Germinal center (tissue), 1 donor: ENCODE results near the gene NLRC5.
"Not testable (repeated sequence)": the region's sequence is repeated elsewhere in the genome, so short reads cannot be mapped to it uniquely, and the experiment has no call there.

ENCODE experiments used
- DNase-seq: peaks from one replicate; pipeline ENCODE4 v3.0.0; 2012; ENCODE audit warnings: mixed read lengths, low spot score

The NLRC5 gene

GRCh38 chr16:57107321-57107922, 118.1 kb downstream of the NLRC5 start:
- DNase-seq = no peak

GRCh38 chr16:57108432-57108831, 119.1 kb downstream of the NLRC5 start:
- DNase-seq = no peak

GRCh38 chr16:57109259-57110105, 120.1 kb downstream of the NLRC5 start:
- not testable (repeated sequence) for DNase-seq

GRCh38 chr16:57110937-57111336, 121.6 kb downstream of the NLRC5 start:
- DNase-seq = no peak

GRCh38 chr16:57111420-57111819, 122.1 kb downstream of the NLRC5 start:
- DNase-seq = no peak

GRCh38 chr16:57112403-57113041, 123.2 kb downstream of the NLRC5 start:
- no peak for DNase-seq

GRCh38 chr16:57113042-57113453, 123.7 kb downstream of the NLRC5 start:
- no peak for DNase-seq

- DNase-seq = no peak
Observed at GRCh38 chr16:57113664-57114063, 124.3 kb downstream of the NLRC5 start.

GRCh38 chr16:57115168-57115513, 125.8 kb downstream of the NLRC5 start:
- DNase-seq = no peak

GRCh38 chr16:57115514-57116182, 126.3 kb downstream of the NLRC5 start:
- DNase-seq = no peak

- no peak for DNase-seq
Observed at GRCh38 chr16:57118461-57119084, 129.2 kb downstream of the NLRC5 start.

- no peak for DNase-seq
Observed at GRCh38 chr16:57123216-57123973, 134.0 kb downstream of the NLRC5 start.

GRCh38 chr16:57123974-57124674, 134.8 kb downstream of the NLRC5 start:
- DNase-seq = no peak

- no peak for DNase-seq
Observed at GRCh38 chr16:57125376-57125775, 136.0 kb downstream of the NLRC5 start.

- DNase-seq = no peak
Observed at GRCh38 chr16:57125969-57126368, 136.6 kb downstream of the NLRC5 start.

GRCh38 chr16:57126411-57126810, 137.1 kb downstream of the NLRC5 start:
- no peak for DNase-seq

- DNase-seq = no peak
Observed at GRCh38 chr16:57127037-57127763, 137.8 kb downstream of the NLRC5 start.

- DNase-seq = no peak
Observed at GRCh38 chr16:57127836-57128235, 138.5 kb downstream of the NLRC5 start.

- DNase-seq = no peak
Observed at GRCh38 chr16:57128771-57129389, 139.5 kb downstream of the NLRC5 start.

GRCh38 chr16:57130950-57131321, 141.6 kb downstream of the NLRC5 start:
- no peak for DNase-seq
